ENCODE measurements around the gene RILP. TPM values are rescaled to one million over a fixed set of nuclear protein-coding genes. Genes with fewer than 3 reads are reported as not detected.
A peak's percentile ranks its signal among the peaks of the same experiment; 100 is the strongest.

Gene RILP
- total RNA-seq, 2 donors from 2014 or later: 38.6 to 60.7 TPM

GRCh38 chr17:1648963-1649843 is 463 bp downstream of the RILP start:
- TF ChIP-seq CTCF (IDR thresholded peaks at IDR 0.05): peak; percentile 94 to 96
- Histone ChIP-seq H3K27ac (peak overlapping the region; percentile 96 to 99), H3K4me3 (peak overlapping the region; percentile 71 to 74), H3K4me1 (peaks cover 0 to 54% of the 10 kb centered on the region in 2 donors), H3K36me3 (peaks cover 51% of the 10 kb centered on the region), H3K9me3 (no peaks in the 10 kb centered on the region), H3K27me3 (no peaks in the 10 kb centered on the region)
- DNase-seq (ENCODE audit: low spot score): peak; percentile 94

- H3K4me1 ChIP-seq: peaks cover 0 to 63% of the 10 kb centered on the region in 2 donors
- H3K36me3 ChIP-seq: peaks cover 43% of the 10 kb centered on the region
- H3K27me3 ChIP-seq: no peaks in the 10 kb centered on the region
- peak overlapping the region; percentile 89 to 91 for H3K27ac ChIP-seq
- no peaks in the 10 kb centered on the region for H3K9me3 ChIP-seq
- H3K4me3 ChIP-seq: peak overlapping the region; percentile 42 to 71
- peak; percentile 60 for DNase-seq (ENCODE audit: low spot score)
- no peak for TF ChIP-seq CTCF (IDR thresholded peaks at IDR 0.05)
Observed at GRCh38 chr17:1648173-1648962, 1.3 kb downstream of the RILP start.

DNA sequence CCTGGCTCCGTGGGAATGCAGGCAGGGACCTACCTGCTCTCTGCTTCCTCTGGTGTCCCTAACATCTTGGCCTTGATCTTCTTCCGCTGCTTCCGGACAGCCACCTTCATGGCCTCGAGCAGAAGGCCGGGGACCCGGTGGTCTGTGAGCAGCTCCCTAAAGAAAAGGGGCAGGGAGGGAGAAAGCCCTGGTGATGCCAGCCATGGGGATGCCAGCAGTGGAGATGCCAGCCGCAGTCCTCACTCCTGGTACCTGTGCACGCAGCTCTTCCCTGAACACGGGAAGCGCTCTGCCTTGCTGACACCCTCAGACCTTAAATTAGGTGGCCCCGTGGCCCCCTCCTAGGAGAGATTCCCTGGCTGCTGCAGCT is 1.9 kb downstream of the RILP start:
- no peaks in the 10 kb centered on the region for H3K27me3 ChIP-seq
- peak overlapping the region; percentile 42 to 71 for H3K4me3 ChIP-seq
- H3K27ac ChIP-seq: peak overlapping the region; percentile 89 to 91
- H3K4me1 ChIP-seq: peaks cover 0 to 64% of the 10 kb centered on the region in 2 donors
- H3K36me3 ChIP-seq: peaks cover 37% of the 10 kb centered on the region
- TF ChIP-seq CTCF (IDR thresholded peaks at IDR 0.05): no peak
- DNase-seq (ENCODE audit: low spot score): no peak
- no peaks in the 10 kb centered on the region for H3K9me3 ChIP-seq

DNA sequence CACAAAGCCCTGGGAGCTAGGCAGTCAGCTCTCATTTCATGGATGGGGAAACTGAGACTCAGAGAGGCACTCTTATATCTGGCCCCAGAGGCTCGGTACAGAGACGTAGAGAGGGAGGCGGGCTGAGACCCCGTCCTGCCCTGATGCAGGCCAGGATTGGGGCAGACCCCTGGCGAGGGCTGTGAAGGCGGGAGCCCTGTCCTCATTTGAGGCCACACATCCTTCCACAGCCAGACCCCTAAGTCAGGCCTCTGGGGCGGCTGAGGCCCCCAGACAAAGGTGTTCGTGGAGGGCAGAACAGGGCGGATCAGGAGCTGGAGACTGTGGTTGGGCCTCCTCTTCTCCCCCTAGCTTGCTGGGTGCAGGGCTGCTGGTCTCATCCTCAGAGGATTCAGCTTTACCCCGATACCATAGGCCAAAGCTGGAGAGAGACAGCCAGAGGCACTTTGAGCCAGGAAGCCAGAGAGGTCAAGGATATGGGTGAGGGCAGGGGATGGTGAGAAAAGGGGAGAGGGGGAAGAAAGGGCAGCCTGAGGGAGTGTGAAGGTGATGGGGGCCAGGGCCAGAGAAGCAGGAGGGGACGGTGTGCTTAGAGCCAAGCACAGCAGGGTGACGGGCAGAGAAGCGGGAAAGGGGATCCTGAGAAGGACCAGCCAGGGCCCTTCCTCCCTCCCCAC is 3.3 kb downstream of the RILP start:
- DNase-seq (ENCODE audit: low spot score): no peak
- no peaks in the 10 kb centered on the region for H3K9me3 ChIP-seq
- peaks cover 22% of the 10 kb centered on the region for H3K36me3 ChIP-seq
- H3K4me1 ChIP-seq: peaks cover 0 to 64% of the 10 kb centered on the region in 2 donors
- H3K27ac ChIP-seq: peak overlapping the region; percentile 74 to 75
- no peaks in the 10 kb centered on the region for H3K27me3 ChIP-seq
- no peak for TF ChIP-seq CTCF (IDR thresholded peaks at IDR 0.05)
- no peak overlapping the region for H3K4me3 ChIP-seq

GRCh38 chr17:1645207-1646171 is 4.2 kb downstream of the RILP start, which contains the start of gene SCARF1:
Gene SCARF1, minus strand, starts transcription at chr17:1645732. Its CDS starts 35 bp downstream, at chr17:1645697.
- H3K27me3 ChIP-seq: no peaks in the 10 kb centered on the region
- peak within 1 kb of the TSS; percentile 74 to 75 for H3K27ac ChIP-seq
- peaks cover 14% of the 10 kb centered on the region for H3K36me3 ChIP-seq
- no peaks in the 10 kb centered on the region for H3K9me3 ChIP-seq
- H3K4me3 ChIP-seq: peak within 1 kb of the TSS; percentile 39 to 55
- H3K4me1 ChIP-seq: peaks cover 0 to 60% of the 10 kb centered on the region in 2 donors
- TF ChIP-seq CTCF (IDR thresholded peaks at IDR 0.05): no peak
- DNase-seq (ENCODE audit: low spot score): peak; percentile 63
